Lower leg skin (tissue), 4 donors: ENCODE results near the gene C20orf204. TPM values are rescaled to one million over a fixed set of nuclear protein-coding genes. Genes with fewer than 3 reads are reported as not detected.
"Not testable (repeated sequence)": the region's sequence is repeated elsewhere in the genome, so short reads cannot be mapped to it uniquely, and the experiment has no call there.

Source experiments
- DNase-seq, 2 donors: peaks; one replicate each; pipeline ENCODE4 v3.0.0-alpha.2; 2019; ENCODE audit warnings: low spot score in 2 of 2
- H3K4me3 ChIP-seq: fragments of 200-600 bp; sonication (generic); 2 replicates; pipeline ENCODE4 v1.5.1; 2017; ENCODE audit warnings: mild to moderate bottlenecking, low read depth; ENCODE audit not compliant: poor library complexity, severe bottlenecking
- CTCF ChIP-seq, 3 donors: fragments of 450-650 bp; IDR thresholded peaks; one replicate each; pipeline ENCODE4 v1.5.1; 2016; ENCODE audit warnings: antibody characterized with exemption in 3 of 3, mild to moderate bottlenecking in 3 of 3, moderate library complexity in 2 of 3
- POLR2A ChIP-seq, 2 donors: fragments of 450-650 bp; IDR thresholded peaks; one replicate each; pipeline ENCODE4 v1.6.1; 2016 to 2017; ENCODE audit warnings: antibody characterized with exemption in 2 of 2, mild to moderate bottlenecking in 1 of 2, moderate library complexity in 1 of 2
- WGBS, 2 donors: methylation state at CpG; one replicate each; pipeline ENCODE4 v1.1.5; 2018; 5-methylcytosine and 5-hydroxymethylcytosine counted together
- intact Hi-C: fragments of 100-400 bp; cut with DNase I; formaldehyde crosslinking; loops from one replicate; pipeline ENCODE4 v1.15.0; 2023; ENCODE audit warnings: low total_unique reads
- microRNA-seq, 2 donors: library from miRNA; unstranded; fragments of <30 nt; microRNA quantifications; one replicate each; pipeline ENCODE4, GENCODE V29; 2016; ENCODE audit warnings: borderline replicate concordance in 2 of 2, borderline number of aligned reads in 1 of 2
- total RNA-seq, 4 donors: library from RNA; depleted of rRNA; stranded (reverse); fragments of >200 nt; gene quantifications; one replicate each; pipeline ENCODE4 v1.1.0, GENCODE V29; 2016

Gene C20orf204
- total RNA-seq, 4 donors from 2014 or later, result 0.39 to 1.8 (median 0.66) TPM

- TF ChIP-seq POLR2A (IDR thresholded peaks at IDR 0.05) (no peak), CTCF (IDR thresholded peaks at IDR 0.05) (no peak)
- H3K4me3 ChIP-seq, result no peak overlapping the region
- intact Hi-C loops, result no loop called here
- 80 to 85% methylated on average over 7 to 8 of the region's 11 CpGs for WGBS, 2 donors
- DNase-seq, result no peak
Measured at GRCh38 chr20:64086801-64087200, 50.8 kb downstream of the C20orf204 start.

- DNase-seq, intact Hi-C loops, H3K4me3 ChIP-seq: not testable (repeated sequence)
- WGBS, 2 donors, result 92 to 98% methylated on average over 6 to 10 of the region's 36 CpGs
Measured at GRCh38 chr20:64087226-64087825, 51.3 kb downstream of the C20orf204 start.

GRCh38 chr20:64088586-64088985 lies 52.6 kb downstream of the C20orf204 start:
- DNase-seq, intact Hi-C loops, H3K4me3 ChIP-seq: not testable (repeated sequence)

Small RNA genes within 50 kb of the gene (microRNA-seq; reads per million reads assigned to microRNA genes)
- 0 to 3.4 reads per million in 2 donors for gene MIR6813

Other genes with a start within 250 kb of the C20orf204 start
- gene ZBTB46, start 204.9 kb upstream of the C20orf204 start, total RNA-seq, result 1 to 10 TPM; 1.2 to 6.7 (median 5.7) TPM
- not detected for gene ABHD16B, start 174.7 kb upstream of the C20orf204 start, total RNA-seq
- 100 to 1,000 TPM in 2 of 4 donors, 10 to 100 TPM in 2; 85.9 to 101 (median 94.7) TPM for gene TPD52L2, start 170.9 kb upstream of the C20orf204 start, total RNA-seq
- 10 to 100 TPM; 40.6 to 59.7 (median 49.7) TPM for gene DNAJC5, start 141.1 kb upstream of the C20orf204 start, total RNA-seq
- gene UCKL1, start 79.8 kb upstream of the C20orf204 start, total RNA-seq, result 10 to 100 TPM; 28.1 to 44.3 (median 33.6) TPM
- 10 to 100 TPM; 15.3 to 19.8 (median 16.7) TPM for gene ZNF512B, start 66.3 kb upstream of the C20orf204 start, total RNA-seq
- 10 to 100 TPM in 3 of 4 donors, 1 to 10 TPM in 1; 8.1 to 11.3 (median 10.6) TPM for gene SAMD10, start 56.5 kb upstream of the C20orf204 start, total RNA-seq
- 10 to 100 TPM; 66.8 to 88.3 (median 79.1) TPM for gene PRPF6, start 55.0 kb upstream of the C20orf204 start, total RNA-seq
- gene SOX18, start 13.5 kb downstream of the C20orf204 start, total RNA-seq, result 1 to 10 TPM; 1.1 to 7.3 (median 4.3) TPM
- gene TCEA2, start 27.0 kb downstream of the C20orf204 start, total RNA-seq, result 10 to 100 TPM; 16.5 to 52.3 (median 22.8) TPM
- 10 to 100 TPM; 10.4 to 26.4 (median 16.6) TPM for gene RGS19, start 43.3 kb downstream of the C20orf204 start, total RNA-seq
- under 1 TPM; 0.15 to 0.88 (median 0.28) TPM for gene OPRL1, start 43.9 kb downstream of the C20orf204 start, total RNA-seq
- gene LKAAEAR1, start 48.2 kb downstream of the C20orf204 start, total RNA-seq, result under 1 TPM in 1 of 4 donors, not detected in 3; 0.91 TPM
- not detected for gene NPBWR2, start 71.4 kb downstream of the C20orf204 start, total RNA-seq
- gene MYT1, start 128.3 kb downstream of the C20orf204 start, total RNA-seq, result under 1 TPM in 1 of 4 donors, not detected in 3; 0.26 TPM
- gene PCMTD2, start 219.6 kb downstream of the C20orf204 start, total RNA-seq, result 100 to 1,000 TPM in 3 of 4 donors, 10 to 100 TPM in 1; 87.5 to 164 (median 132) TPM